ENCODE results near the gene IDH1.
"Not testable (repeated sequence)": the region's sequence is repeated elsewhere in the genome, so short reads cannot be mapped to it uniquely, and the experiment has no call there.

The IDH1 gene

GRCh38 chr2:208265371-208265800 lies 10.5 kb upstream of the IDH1 start:
- H3K27ac ChIP-seq (ENCODE audit: poor library complexity, severe bottlenecking), result peak overlapping the region; percentile 80
- H3K36me3 ChIP-seq (ENCODE audit: low read depth), result no peaks in the 10 kb centered on the region
- H3K9me3 ChIP-seq (ENCODE audit: severe bottlenecking), result no peaks in the 10 kb centered on the region
- no peak for DNase-seq (ENCODE audit: low spot score)
- H3K4me3 ChIP-seq (ENCODE audit: severe bottlenecking), result peak overlapping the region; percentile 71
- H3K27me3 ChIP-seq (ENCODE audit: insufficient read depth, poor library complexity, severe bottlenecking), result no peaks in the 10 kb centered on the region
- peaks cover 10% of the 10 kb centered on the region for H3K4me1 ChIP-seq (ENCODE audit: insufficient read depth, poor library complexity, severe bottlenecking)
- peak; percentile 47 for ATAC-seq (ENCODE audit: low read depth)
- TF ChIP-seq CTCF (IDR thresholded peaks at IDR 0.05; ENCODE audit: poor library complexity, severe bottlenecking), result no peak

GRCh38 chr2:208256849-208257813 lies 2.3 kb upstream of the IDH1 start:
- peaks cover 16% of the 10 kb centered on the region for H3K4me1 ChIP-seq (ENCODE audit: insufficient read depth, poor library complexity, severe bottlenecking)
- ATAC-seq (ENCODE audit: low read depth); H3K27ac ChIP-seq (ENCODE audit: poor library complexity, severe bottlenecking): not testable (repeated sequence)

GRCh38 chr2:208256192-208256782 lies 1.4 kb upstream of the IDH1 start:
- Histone ChIP-seq H3K27me3 (ENCODE audit: insufficient read depth, poor library complexity, severe bottlenecking) (no peaks in the 10 kb centered on the region), H3K9me3 (ENCODE audit: severe bottlenecking) (no peaks in the 10 kb centered on the region), H3K36me3 (ENCODE audit: low read depth) (peaks cover 25% of the 10 kb centered on the region), H3K4me1 (ENCODE audit: insufficient read depth, poor library complexity, severe bottlenecking) (peaks cover 16% of the 10 kb centered on the region), H3K27ac (ENCODE audit: poor library complexity, severe bottlenecking) (no peak overlapping the region), H3K4me3 (ENCODE audit: severe bottlenecking) (no peak overlapping the region)
- DNase-seq (ENCODE audit: low spot score), result no peak
- peak; percentile 46 for TF ChIP-seq CTCF (IDR thresholded peaks at IDR 0.05; ENCODE audit: poor library complexity, severe bottlenecking)
- no peak for ATAC-seq (ENCODE audit: low read depth)

More at GRCh38 chr2:208256849-208257813, 2.3 kb upstream of the IDH1 start:
- H3K36me3 ChIP-seq (ENCODE audit: low read depth), result peaks cover 17% of the 10 kb centered on the region
- not testable (repeated sequence) for DNase-seq (ENCODE audit: low spot score); H3K27me3 ChIP-seq (ENCODE audit: insufficient read depth, poor library complexity, severe bottlenecking); H3K9me3 ChIP-seq (ENCODE audit: severe bottlenecking); H3K4me3 ChIP-seq (ENCODE audit: severe bottlenecking)

GRCh38 chr2:208255557-208256106 lies 761 bp upstream of the IDH1 start:
- no peak for ATAC-seq (ENCODE audit: low read depth)

More at GRCh38 chr2:208255557-208256106, 761 bp upstream of the IDH1 start:
- peak; percentile 16 for TF ChIP-seq CTCF (IDR thresholded peaks at IDR 0.05; ENCODE audit: poor library complexity, severe bottlenecking)
- Histone ChIP-seq H3K36me3 (ENCODE audit: low read depth) (peaks cover 32% of the 10 kb centered on the region), H3K4me1 (ENCODE audit: insufficient read depth, poor library complexity, severe bottlenecking) (peaks cover 16% of the 10 kb centered on the region), H3K9me3 (ENCODE audit: severe bottlenecking) (no peaks in the 10 kb centered on the region), H3K27ac (ENCODE audit: poor library complexity, severe bottlenecking) (peak overlapping the region; percentile 66), H3K27me3 (ENCODE audit: insufficient read depth, poor library complexity, severe bottlenecking) (no peaks in the 10 kb centered on the region), H3K4me3 (ENCODE audit: severe bottlenecking) (peak overlapping the region; percentile 56)
- no peak for DNase-seq (ENCODE audit: low spot score)
